Gastrocnemius medialis (tissue), 4 donors: ENCODE measurements around the gene CES1.

Source experiments
- CTCF ChIP-seq, 5 experiments: fragments of 450-650 bp in 3 of 5; fragments of 200-600 bp in 2 of 5; sonication (generic) in 2 of 5; IDR thresholded peaks in 4 of 5; conservative IDR thresholded peaks in 1 of 5; 1 replicate in 4 of 5; 2 replicates in 1 of 5; pipeline ENCODE4 v1.5.1; 2016 to 2019; ENCODE audit warnings: antibody characterized with exemption in 5 of 5, mild to moderate bottlenecking in 3 of 5, moderate library complexity in 3 of 5
- POLR2A ChIP-seq, 2 donors: fragments of 450-650 bp; IDR thresholded peaks; one replicate each; pipeline ENCODE4 v1.6.1; 2017; ENCODE audit warnings: antibody characterized with exemption in 2 of 2, mild to moderate bottlenecking in 2 of 2, moderate library complexity in 2 of 2

- TF ChIP-seq CTCF (IDR thresholded peaks at IDR 0.05 in 4 of 5, conservative IDR thresholded peaks at IDR 0.05 in 1 of 5) (no peak), POLR2A (IDR thresholded peaks at IDR 0.05) (no peak)
Measured at GRCh38 chr16:55846598-55847346, 13.9 kb upstream of the CES1 start.
